HG03571 (cell line): Measurements from ENCODE around the gene RPIA.

ENCODE experiments used
- ATAC-seq: cut with Tn5 transposase; IDR thresholded peaks from one replicate; pipeline ENCODE4 v1.9.1; 2021; ENCODE audit not compliant: unreplicated experiment

RPIA gene

GRCh38 chr2:88684519-88684918 lies 7.0 kb upstream of the RPIA start:
- ATAC-seq = no peak

GRCh38 chr2:88686320-88686719 lies 5.2 kb upstream of the RPIA start:
- ATAC-seq = no peak

- ATAC-seq = no peak
Measured at GRCh38 chr2:88687384-88687783, 4.1 kb upstream of the RPIA start.

GRCh38 chr2:88690591-88691338 lies 708 bp upstream of the RPIA start:
- ATAC-seq = peak; percentile 6

- ATAC-seq = no peak
Measured at GRCh38 chr2:88692187-88692586, 714 bp downstream of the RPIA start.

- no peak for ATAC-seq
Measured at GRCh38 chr2:88693911-88694414, 2.5 kb downstream of the RPIA start.

GRCh38 chr2:88696611-88697010 lies 5.1 kb downstream of the RPIA start:
- ATAC-seq = no peak

GRCh38 chr2:88697370-88698026 lies 6.0 kb downstream of the RPIA start:
- ATAC-seq = no peak

- no peak for ATAC-seq
Measured at GRCh38 chr2:88698027-88698413, 6.5 kb downstream of the RPIA start.

GRCh38 chr2:88698498-88699233 lies 7.2 kb downstream of the RPIA start:
- ATAC-seq = no peak

GRCh38 chr2:88707003-88707402 lies 15.5 kb downstream of the RPIA start:
- ATAC-seq = no peak

- ATAC-seq = no peak
Measured at GRCh38 chr2:88709181-88709631, 17.7 kb downstream of the RPIA start.

GRCh38 chr2:88711289-88711688 lies 19.8 kb downstream of the RPIA start:
- no peak for ATAC-seq

GRCh38 chr2:88711897-88712296 lies 20.4 kb downstream of the RPIA start:
- ATAC-seq = no peak

- ATAC-seq = no peak
Measured at GRCh38 chr2:88713408-88713807, 21.9 kb downstream of the RPIA start.

GRCh38 chr2:88714667-88715066 lies 23.2 kb downstream of the RPIA start:
- no peak for ATAC-seq

- no peak for ATAC-seq
Measured at GRCh38 chr2:88720399-88720798, 28.9 kb downstream of the RPIA start.

- no peak for ATAC-seq
Measured at GRCh38 chr2:88721268-88721667, 29.8 kb downstream of the RPIA start.

- no peak for ATAC-seq
Measured at GRCh38 chr2:88724643-88725332, 33.3 kb downstream of the RPIA start.

- no peak for ATAC-seq
Measured at GRCh38 chr2:88729061-88729745, 37.7 kb downstream of the RPIA start.
